ENCODE results near the gene CCDC85C.

CCDC85C gene

DNA sequence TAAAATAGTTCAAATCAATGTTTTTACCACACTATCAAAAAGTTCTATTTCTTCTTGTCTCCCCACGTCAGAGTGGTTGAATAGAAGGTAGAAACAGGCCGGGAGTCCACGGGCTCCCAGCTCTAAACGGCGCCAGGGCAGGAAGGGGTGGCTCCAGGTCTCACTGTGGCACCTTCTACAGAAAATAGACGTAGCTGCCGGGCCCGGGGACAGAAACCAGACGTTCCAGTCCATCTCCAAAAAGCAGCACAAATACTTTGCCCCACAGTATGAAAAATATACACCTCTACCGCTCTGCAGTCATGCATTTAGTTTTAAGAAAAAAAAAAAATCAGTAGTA is 91.9 kb downstream of the CCDC85C start:
- no peak for DNase-seq (ENCODE audit: low read depth in 2 of 2)

DNA sequence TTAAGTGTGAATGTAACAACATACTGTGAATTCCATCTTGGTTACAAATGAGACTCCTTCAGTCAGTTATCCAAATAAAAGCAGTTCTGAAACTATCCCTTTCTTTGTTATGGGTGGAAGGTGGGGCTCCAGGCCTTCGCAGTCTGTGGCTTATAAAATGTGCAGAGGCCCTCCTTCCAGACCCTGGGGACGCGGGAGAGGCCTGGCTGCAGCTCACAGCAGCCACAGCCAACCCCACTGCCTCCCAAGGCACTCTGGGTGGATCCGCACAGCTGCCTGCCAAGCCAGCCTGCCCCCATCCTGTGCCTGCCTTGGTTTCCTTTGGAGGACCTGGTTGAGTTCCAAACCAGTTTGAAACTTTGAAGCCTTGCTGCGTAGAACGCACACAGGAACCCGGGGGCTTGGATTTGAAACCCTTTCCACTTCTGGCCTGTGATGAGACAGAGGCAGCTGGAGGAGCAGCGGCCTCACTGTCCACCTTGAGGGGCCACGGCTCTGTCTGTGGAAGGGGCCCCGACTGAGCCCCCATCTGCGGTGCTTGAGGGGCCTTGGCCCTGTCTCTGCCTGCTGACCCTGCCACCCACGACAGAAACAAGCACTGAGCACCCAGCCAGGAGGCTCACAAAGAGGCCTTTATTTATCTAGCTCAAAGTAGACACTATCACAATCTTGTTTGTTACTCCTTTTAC is 92.4 kb downstream of the CCDC85C start:
- no peak for DNase-seq (ENCODE audit: low read depth in 2 of 2)

DNA sequence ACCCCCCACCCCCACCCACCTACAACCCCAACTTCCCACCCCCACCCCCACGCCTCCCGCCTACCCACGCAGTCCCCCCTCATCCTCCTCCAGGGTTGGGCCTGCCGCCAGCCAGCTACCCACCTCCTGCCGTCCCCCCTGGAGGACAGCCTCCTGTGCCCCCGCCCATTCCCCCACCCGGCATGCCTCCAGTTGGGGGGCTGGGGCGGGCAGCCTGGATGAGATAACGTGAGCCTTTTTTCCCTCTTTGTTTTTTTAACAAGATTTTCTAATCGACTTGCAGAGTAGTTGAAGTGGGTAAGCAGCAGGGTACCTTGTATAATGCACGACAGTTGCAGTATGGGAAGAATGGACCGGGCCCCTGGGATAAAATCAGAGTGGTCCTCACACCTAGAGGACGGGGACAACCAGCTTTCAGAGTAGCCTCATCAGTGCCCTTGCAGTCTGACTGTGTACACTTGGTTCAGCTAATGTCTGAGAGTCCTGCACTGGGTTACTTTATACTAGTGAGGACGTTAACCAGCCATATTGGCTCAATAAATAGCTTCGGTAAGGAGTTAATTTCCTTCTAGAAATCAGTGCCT is 93.4 kb downstream of the CCDC85C start:
- no peak for DNase-seq (ENCODE audit: low read depth in 2 of 2)

DNA sequence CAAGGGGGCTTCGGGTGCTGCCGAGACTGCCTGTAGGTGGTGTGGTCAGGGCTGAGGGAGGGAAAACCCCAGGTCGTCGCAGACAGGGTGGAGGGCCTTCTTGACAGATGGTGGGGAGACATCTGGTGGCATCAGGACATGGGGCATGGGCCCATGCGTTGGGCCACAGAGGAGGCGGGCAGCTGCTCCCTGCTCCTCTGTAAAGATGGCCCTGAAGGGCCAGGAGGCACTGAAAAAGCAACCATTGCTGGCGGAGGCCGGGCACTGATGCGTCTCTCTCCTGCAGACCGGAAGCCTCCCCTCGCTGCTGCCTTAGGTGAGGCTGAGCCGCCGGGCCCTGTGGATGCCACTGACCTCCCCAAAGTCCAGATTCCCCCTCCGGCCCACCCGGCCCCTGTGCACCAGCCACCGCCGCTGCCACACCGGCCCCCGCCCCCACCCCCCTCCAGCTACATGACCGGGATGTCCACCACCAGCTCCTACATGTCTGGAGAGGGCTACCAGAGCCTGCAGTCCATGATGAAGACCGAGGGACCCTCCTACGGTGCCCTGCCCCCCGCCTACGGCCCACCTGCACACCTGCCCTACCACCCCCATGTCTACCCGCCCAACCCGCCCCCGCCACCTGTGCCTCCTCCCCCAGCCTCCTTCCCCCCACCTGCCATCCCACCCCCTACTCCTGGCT is 94.0 kb downstream of the CCDC85C start:
- no peak for DNase-seq (ENCODE audit: low read depth in 2 of 2)

DNA sequence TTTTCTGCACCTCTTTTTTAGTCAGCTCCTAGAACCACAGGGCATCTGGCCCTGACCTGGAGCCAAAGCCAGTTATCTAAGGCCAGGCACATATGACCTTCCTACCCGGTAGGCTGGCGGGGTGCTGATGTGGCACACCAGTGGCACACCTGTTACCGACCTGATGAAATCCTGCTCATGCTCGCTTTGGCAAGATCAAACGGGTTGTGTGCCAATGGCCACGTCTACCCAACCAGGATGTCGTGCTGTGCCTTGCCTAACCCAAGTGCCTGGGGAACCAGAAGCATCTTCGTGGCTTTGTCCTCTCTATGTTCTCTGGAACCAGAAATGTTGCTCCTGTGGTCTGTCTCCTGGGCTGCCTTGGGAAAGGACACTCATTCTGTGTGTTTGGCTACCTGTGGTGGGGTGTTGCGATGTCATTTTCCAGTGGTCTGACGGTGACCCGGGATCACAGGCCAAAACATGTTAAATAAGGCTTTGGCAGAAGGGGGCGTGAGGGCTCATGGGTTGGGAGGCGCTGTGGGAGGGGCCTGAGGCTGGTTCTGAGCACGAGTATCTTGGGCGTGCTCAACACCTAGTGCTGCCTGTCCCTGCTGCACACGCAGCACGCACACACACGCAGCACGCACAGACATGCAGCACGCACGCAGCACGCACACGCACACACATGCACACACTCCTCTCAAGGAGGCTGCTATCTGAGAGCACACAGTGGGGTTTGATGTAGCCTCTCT is 94.9 kb downstream of the CCDC85C start:
- no peak for DNase-seq (ENCODE audit: low read depth in 2 of 2)

DNA sequence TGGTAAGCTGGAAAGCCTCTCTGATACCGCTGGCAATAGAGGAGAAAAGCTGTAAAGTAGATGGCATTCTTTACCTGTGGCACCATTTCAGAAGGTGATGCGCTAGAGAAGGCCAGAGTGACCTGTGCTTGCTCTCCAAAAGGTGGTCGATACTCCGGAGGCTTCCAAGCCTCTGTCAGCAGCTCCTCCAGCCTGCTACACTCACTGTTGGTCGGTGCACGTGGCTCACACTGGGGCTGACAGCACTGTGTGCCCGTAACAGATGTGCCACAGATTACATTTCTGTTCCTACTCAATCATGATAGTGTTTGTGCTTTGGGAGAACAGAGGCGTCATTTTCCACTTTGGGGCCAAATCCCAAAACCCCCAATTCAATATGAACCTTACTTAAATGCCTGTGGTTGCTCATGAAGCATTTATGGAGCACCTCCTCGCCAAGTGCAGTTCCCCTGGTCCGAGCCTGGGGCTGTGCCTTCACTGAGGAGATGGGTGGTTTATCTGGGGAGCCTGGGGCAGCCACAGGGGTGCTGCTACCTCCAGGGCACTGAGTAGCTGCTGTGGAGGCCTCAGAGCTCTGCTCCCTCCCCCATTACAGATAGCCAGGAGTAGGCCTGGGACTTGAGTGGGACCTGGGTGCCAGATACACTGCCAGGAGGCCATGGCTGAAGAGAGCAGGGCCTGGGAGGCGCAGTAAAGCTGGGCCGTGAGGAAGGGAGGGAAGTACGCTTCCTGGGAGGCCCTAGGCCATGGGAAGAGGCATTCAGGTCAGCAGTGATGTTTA is 96.0 kb downstream of the CCDC85C start:
- no peak for DNase-seq (ENCODE audit: low read depth in 2 of 2)

DNA sequence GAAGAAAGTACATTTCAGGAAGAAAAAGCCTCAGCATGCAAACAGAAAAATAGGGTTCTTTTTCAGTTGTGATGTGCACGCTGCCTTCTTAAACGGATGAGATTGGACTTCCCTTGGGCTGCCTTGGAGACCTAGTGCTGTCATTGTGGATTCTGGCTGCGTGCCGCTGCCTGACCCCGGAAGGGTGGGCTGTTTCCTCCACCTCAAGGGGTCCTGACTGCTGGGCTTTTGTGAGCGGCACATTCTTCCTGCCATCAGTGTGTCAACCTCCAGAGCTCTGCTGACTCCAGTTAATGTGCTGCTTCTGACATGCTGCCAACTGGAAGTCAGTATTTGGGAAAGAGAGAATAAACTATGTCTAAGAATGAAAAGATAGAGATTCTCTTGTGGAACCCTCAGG is 97.7 kb downstream of the CCDC85C start:
- no peak for DNase-seq (ENCODE audit: low read depth in 2 of 2)

DNA sequence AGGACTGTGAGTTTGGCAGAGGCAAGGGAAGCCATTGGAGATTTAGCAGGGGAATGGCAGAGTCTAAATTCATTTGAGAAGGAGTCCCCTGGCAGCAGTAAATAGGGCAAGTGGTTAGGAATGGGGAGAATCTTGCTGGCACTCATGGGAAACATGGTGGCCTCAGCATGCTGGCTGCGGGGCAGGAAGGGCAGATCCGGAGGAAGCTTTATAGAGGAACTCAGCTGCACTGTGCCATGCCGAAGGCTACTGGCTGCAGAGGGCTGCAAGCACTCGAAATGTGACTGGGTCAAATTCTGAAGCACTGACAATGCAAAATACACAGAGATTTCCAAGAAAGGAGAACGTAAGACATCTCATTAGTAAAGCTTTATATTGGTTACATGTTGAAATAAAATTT is 98.9 kb downstream of the CCDC85C start:
- DNase-seq (ENCODE audit: low read depth in 2 of 2) = no peak

DNA sequence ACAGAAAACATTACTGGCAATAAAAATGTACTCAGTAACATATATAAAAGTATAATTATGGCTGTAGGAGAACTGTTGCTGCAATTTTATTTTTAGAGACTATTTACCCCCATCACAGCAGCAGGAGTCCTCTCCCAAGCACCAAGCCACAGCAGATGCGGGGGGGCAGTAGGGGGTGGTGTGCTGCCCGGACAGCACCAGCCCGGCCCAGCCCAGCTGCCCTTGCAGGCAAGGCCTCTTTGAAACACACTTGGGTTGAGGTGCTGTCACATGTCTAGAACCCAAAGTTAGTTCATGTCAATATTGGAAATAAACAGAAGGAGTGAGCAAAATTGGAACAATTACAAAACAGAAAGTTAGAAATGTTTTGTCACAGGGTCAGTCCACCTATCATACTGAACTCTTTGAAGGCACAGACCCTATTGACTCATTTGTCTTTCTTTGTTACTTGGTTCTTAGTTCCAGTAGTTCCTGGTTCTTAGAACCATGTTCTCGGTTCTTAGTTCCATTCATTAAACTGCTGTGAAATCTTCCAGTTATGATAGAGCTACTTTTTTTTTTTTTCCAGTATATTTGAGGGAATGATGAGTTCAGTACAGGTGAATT is 100.1 kb downstream of the CCDC85C start:
- no peak for DNase-seq (ENCODE audit: low read depth in 2 of 2)

- DNase-seq (ENCODE audit: low read depth in 2 of 2) = no peak
These were observed 101.0 kb downstream of the CCDC85C start for GRCh38 chr14:99502989-99503421.

GRCh38 chr14:99497894-99498293 is 106.1 kb downstream of the CCDC85C start:
- no peak for DNase-seq (ENCODE audit: low read depth in 2 of 2)

DNA sequence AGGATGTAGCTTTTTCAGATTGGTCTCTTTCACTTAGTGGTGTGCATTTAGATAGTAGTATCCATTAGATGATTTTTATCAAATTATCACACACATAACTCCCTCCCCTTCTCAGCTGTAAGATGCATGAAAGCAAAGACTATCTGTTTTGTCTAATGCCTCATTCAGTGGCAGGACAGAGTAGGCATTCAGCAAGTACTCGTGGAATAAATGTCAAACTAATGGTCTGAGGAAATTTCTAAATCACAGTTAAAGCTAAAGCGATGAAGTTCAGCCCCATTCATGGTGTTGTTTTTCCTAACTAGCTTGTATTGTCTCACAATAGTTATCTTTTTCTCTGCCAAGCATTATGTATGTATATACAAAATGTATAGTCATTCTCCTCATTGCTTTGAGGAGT is 106.7 kb downstream of the CCDC85C start:
- DNase-seq (ENCODE audit: low read depth in 2 of 2) = no peak

DNA sequence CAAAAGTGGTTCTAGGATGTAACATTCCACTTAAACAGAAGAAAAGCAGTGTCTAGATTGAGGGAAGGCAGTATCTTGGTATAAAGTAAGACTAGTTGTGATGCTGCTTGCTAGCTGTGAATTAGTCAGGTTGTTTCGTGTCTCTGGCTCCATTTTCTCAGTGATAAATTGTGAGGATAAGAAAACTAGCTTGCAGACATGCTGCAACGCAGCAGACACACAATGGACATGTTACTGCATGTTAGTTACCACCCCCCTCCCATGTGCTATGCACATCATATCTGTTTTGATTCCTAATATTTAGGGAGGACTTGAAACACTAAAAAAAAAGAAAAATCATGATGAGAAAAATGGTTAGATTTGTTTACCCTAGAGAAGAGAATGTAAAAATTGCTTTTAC is 119.9 kb downstream of the CCDC85C start:
- no peak for DNase-seq (ENCODE audit: low read depth in 2 of 2)

DNA sequence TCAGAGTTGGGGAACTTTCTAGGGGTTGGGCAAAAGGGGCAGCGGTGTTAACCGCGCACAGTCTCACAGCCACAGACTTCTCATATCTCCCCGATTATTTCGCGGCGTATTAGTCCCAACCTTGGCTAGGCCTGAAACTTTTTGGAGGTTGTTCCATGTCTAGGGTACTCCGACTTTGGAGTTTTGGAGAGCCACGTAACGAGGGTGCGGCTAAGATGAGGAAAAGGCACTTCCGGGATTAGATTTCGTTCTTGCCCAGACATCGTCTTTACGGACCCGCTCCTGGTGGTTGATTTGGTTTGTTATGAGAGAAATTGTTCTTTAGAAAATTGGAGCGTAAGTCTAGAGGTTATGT is 122.3 kb downstream of the CCDC85C start:
- DNase-seq (ENCODE audit: low read depth in 2 of 2) = no peak

- peak; percentile 100 for DNase-seq (ENCODE audit: low read depth in 2 of 2)
These were observed 122.9 kb downstream of the CCDC85C start, which contains the start of gene CCNK for GRCh38 chr14:99480917-99481744. CCNK (plus strand) TSS chr14:99481409; CDS start chr14:99492678, 11,269 bp downstream.

- DNase-seq (ENCODE audit: low read depth in 2 of 2) = no peak
These were observed 123.8 kb downstream of the CCDC85C start, which contains the start of gene SETD3 for GRCh38 chr14:99479906-99480869. SETD3 (minus strand) TSS chr14:99480859; CDS start chr14:99465805, 15,054 bp downstream.

DNA sequence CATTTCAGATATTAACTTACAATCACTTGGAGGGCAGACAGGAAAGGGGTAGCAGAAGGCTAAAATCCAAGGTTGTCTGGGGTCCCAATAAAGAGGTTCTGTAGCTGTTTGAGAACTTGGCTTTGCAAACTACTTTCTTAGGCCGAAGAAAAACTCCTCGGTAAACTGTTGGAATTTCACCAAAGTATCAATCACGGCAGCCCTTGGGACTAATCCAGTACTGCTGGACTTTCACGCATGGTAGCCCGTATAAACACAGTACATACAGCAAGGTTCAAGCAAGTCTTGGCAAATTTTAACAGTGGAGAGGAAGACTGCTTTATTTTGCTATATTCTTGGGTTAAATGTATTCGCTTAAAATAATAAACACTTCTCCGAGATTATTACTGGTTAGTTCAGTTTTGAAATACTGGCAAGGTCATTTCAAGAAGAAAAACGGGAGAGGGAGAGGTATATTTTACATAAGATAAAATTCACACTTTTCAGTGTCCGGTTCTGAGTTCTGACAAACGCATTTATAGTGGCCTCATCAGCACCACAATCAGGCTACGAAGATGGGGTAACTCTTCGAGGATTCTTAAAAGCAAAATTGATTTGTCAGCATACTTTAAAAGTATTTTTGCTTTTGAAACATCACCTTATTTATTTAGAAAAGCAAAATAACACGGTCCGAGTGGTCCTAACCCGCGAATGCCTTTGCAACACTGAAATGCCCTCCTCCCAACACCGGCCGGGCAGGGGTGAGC is 124.7 kb downstream of the CCDC85C start:
- no peak for DNase-seq (ENCODE audit: low read depth in 2 of 2)

- no peak for DNase-seq (ENCODE audit: low read depth in 2 of 2)
These were observed 125.9 kb downstream of the CCDC85C start for GRCh38 chr14:99478128-99478527.

All from activated CD8-positive, alpha-beta memory T cell treated with anti-CD3 and anti-CD28 coated beads for 4 hours (primary cell).